GM12873 (cell line): ENCODE data around the gene LFNG.

Experiments
- TF ChIP-seq, protein P1 (sequence below): IDR thresholded peaks from 2 replicates; pipeline ENCODE4 v1.5.1; 2012; ENCODE audit warnings: low read depth, mild to moderate bottlenecking, moderate library complexity, low read length, control low read depth; ENCODE audit not compliant: insufficient read depth; ENCODE audit errors: missing control alignments

The LFNG gene

DNA sequence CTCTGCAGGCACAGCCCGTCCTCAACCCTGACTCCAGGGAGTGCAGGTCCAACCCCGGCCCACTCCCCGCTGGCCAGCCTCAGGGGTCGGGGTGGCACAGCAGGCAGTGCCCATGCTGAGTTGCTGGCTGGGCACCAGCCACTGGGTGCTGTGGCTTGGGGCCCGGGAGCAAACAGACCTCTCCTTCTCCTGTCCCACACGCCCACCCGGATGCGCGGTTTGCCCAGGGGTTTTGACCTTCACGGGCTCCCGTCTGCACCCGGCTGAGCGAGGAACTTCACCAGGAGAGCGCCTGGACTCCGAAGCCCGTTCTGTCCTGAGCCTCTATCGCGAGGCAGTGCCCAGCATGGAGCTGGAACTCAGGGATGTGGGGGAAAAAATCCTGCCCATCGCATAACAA, 40.8 kb upstream of the LFNG start:
- TF ChIP-seq, protein P1, sequence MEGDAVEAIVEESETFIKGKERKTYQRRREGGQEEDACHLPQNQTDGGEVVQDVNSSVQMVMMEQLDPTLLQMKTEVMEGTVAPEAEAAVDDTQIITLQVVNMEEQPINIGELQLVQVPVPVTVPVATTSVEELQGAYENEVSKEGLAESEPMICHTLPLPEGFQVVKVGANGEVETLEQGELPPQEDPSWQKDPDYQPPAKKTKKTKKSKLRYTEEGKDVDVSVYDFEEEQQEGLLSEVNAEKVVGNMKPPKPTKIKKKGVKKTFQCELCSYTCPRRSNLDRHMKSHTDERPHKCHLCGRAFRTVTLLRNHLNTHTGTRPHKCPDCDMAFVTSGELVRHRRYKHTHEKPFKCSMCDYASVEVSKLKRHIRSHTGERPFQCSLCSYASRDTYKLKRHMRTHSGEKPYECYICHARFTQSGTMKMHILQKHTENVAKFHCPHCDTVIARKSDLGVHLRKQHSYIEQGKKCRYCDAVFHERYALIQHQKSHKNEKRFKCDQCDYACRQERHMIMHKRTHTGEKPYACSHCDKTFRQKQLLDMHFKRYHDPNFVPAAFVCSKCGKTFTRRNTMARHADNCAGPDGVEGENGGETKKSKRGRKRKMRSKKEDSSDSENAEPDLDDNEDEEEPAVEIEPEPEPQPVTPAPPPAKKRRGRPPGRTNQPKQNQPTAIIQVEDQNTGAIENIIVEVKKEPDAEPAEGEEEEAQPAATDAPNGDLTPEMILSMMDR, result no peak

DNA sequence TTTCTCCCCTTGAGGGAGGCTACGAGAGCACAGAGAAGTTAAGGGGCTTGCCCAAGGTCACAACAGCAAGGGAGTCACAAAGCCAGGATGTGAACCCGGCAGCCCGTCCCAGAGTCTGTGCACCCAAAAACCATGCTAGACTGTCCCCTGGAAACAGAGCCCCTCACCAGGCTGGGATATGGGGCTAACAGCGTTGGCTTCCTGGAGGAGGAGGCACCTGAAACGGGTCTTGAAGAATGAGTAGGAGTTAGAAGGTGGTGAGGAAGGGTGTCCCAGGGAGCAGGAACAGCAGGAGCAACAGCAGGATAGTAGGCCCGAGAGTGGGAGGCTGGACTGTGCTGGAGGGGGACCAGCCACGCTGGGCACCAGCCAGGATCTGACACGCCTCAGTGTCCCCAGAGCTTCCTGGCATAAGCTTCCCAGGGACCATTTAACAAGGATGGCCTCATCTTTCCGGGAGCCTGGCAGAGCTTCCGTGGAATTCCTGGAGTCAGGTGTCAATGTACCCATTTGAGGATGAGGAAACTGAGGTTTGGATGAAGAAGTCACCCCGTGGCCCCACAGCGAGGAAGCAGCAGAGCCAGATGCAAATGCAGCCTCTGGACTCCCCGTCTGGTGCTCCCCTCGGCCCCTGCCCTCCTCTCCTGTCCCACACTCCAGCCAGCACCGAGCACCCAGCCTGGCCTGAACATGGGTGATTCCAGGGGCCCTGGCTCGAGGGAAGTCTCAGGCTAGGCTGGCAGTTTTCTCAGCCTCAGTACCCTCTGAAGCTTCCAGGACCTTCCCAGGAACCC, 40.1 kb upstream of the LFNG start:
- TF ChIP-seq, protein P1, result no peak

DNA sequence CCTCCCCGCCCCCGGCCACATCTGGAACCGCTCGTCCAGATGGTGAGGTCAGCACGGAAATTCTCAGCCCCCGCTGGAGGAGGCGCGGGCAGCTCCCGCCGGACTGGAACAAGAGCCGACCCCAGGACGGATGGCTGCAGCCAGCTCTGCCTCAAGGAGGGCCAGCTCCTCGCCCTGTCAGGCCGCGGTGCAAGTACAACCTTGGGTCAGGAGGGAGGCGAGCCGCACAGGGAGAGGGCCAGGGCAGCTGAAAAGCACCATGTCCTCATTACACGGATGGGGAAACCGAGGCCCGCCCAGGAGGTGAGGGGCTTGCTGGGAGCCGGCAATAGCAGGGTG, 39.5 kb upstream of the LFNG start:
- TF ChIP-seq, protein P1, result no peak

DNA sequence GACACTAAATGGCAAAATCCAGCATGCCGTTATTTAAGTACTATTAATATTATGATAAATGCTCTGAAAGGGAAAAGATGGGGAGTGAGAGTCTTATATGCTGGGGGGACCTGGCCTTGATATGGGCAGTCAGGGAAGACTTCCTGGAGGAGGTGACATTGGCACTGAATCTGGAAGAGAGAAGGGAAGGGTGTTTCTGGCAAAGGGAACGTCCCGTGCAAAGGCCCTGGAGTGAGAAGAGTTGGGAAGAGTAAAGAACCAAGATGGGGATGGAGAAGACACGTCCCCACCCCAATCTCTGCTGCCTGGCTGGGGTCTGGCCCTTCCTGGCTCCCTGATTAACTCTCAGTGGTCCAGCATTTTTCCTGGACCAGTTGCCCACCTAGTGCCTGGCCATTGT, 38.4 kb upstream of the LFNG start:
- TF ChIP-seq, protein P1, result no peak

DNA sequence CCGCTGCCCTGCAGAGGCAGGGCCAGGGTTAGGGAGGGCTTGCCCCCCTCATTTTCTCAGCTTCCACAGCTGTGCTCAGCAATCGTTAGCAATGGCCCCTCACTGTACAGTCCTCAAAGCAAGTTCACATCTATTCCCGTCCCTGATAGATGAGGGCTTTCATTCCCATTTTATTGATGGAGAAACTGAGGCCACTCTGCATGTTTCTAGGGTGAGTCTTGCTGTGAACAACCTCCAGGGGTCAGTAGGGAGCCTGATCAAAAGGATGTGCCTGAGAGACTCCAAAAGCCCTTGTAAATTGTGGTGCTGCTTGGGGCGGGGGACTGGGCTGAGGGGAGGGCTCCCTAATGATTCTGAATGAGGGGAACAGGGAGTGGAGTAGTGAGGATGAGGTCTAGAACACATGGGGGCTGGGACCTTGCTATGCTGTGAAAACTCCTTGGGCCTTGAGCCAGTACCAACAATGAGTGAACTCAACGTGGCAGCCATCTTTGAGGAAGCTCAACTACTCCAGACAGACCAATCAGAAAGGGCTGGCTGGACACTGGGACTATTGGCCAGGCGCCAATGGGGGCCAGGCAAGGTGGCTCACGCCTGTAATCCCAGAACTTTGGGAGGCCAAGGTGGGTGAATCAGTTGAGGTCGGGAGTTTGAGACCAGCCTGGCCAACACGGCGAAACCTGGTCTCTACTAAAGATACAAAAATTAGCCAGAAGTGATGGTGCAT, 36.7 kb upstream of the LFNG start:
- TF ChIP-seq, protein P1, result peak; percentile 49

DNA sequence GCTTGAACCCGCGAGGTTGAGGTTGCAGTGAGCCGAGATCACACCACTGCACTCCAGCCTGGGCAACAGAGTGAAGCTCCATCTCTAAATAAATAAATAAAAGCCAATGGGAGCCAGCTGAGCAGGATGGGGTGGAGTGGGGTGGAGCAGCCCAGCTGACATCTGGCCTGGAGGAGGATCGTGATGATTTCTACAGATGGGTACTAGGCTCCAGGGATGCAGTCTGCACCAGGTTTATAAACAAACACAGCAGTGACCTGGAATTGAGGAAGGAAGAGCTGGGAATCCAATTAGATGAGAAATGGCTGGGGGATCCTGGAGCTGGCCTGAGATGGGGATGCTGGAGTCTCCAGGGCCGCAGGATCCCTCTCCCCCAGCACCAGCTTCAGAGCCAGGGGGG, 36.1 kb upstream of the LFNG start:
- TF ChIP-seq, protein P1, result no peak

DNA sequence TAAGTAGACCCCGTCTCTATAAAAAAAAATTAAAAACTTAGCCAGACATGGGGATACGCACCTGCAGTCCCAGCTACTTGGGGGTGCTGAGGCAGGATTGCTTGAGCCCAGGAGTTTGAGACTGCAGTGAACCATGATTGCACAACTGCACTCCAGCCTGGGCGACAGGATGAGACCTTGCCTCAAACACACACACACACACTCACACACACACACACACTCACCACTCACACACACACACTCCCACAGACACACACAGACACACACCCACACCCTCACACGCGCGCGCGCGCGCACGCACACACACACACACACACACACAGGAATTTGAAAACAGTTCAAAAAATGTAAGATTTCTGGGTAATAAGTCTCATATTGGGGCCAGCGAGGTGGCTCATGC, 34.7 kb upstream of the LFNG start:
- TF ChIP-seq, protein P1, result no peak
